Measurements from ENCODE around the gene KBTBD13.
"Not testable (repeated sequence)": the region's sequence is repeated elsewhere in the genome, so short reads cannot be mapped to it uniquely, and the experiment has no call there.

KBTBD13 gene

GRCh38 chr15:65091946-65092770 is 15.6 kb downstream of the KBTBD13 start:
- H3K79me2 ChIP-seq (ENCODE audit: insufficient read depth, low read length): no peaks in the 10 kb centered on the region
- TF ChIP-seq CTCF (conservative IDR thresholded peaks at IDR 0.05; ENCODE audit: low read length) (no peak), EZH2phosphoT487 (IDR thresholded peaks at IDR 0.05; ENCODE audit: borderline replicate concordance) (no peak)

GRCh38 chr15:65092911-65093792 is 16.6 kb downstream of the KBTBD13 start:
- H3K4me2 ChIP-seq (ENCODE audit: low read depth, low read length, poor library complexity, severe bottlenecking): no peak overlapping the region
- no peaks in the 10 kb centered on the region for H3F3A ChIP-seq (ENCODE audit: low read depth)
- H3K9me3 ChIP-seq (ENCODE audit: insufficient read depth, low read depth, low read length): no peaks in the 10 kb centered on the region
- no peaks in the 10 kb centered on the region for H3K79me2 ChIP-seq (ENCODE audit: insufficient read depth, low read length)
- no peaks in the 10 kb centered on the region for H3K4me1 ChIP-seq (ENCODE audit: insufficient read depth, low read length, poor library complexity, severe bottlenecking)
- H3K4me3 ChIP-seq (ENCODE audit: low read length, poor library complexity, severe bottlenecking): no peak overlapping the region
- no peak overlapping the region for H2AFZ ChIP-seq (ENCODE audit: low read length)
- no peak overlapping the region for H3K9ac ChIP-seq (ENCODE audit: low read depth, low read length, poor library complexity, severe bottlenecking)
- no peaks in the 10 kb centered on the region for H3K27me3 ChIP-seq (ENCODE audit: insufficient read depth, low read length, poor library complexity, severe bottlenecking)
- no peak for TF ChIP-seq CTCF (conservative IDR thresholded peaks at IDR 0.05; ENCODE audit: low read length)
- TF ChIP-seq EZH2phosphoT487 (IDR thresholded peaks at IDR 0.05; ENCODE audit: borderline replicate concordance): no peak
- no peaks in the 10 kb centered on the region for H3K36me3 ChIP-seq (ENCODE audit: insufficient read depth, low read length)
- H4K20me1 ChIP-seq (ENCODE audit: insufficient read depth, low read length, poor library complexity, severe bottlenecking): no peaks in the 10 kb centered on the region
- no peaks in the 10 kb centered on the region for H3K9me2 ChIP-seq (replicated peaks; ENCODE audit: low read depth, low read length)

More at GRCh38 chr15:65091946-65092770, 15.6 kb downstream of the KBTBD13 start:
- Histone ChIP-seq H3K9ac (ENCODE audit: low read depth, low read length, poor library complexity, severe bottlenecking) (no peak overlapping the region), H3K9me2 (replicated peaks; ENCODE audit: low read depth, low read length) (no peaks in the 10 kb centered on the region), H3K4me2 (ENCODE audit: low read depth, low read length, poor library complexity, severe bottlenecking) (no peak overlapping the region), H3K4me1 (ENCODE audit: insufficient read depth, low read length, poor library complexity, severe bottlenecking) (no peaks in the 10 kb centered on the region), H3K4me3 (ENCODE audit: low read length, poor library complexity, severe bottlenecking) (no peak overlapping the region), H4K20me1 (ENCODE audit: insufficient read depth, low read length, poor library complexity, severe bottlenecking) (no peaks in the 10 kb centered on the region), H3K36me3 (ENCODE audit: insufficient read depth, low read length) (no peaks in the 10 kb centered on the region), H3F3A (ENCODE audit: low read depth) (no peaks in the 10 kb centered on the region), H3K9me3 (ENCODE audit: insufficient read depth, low read depth, low read length) (no peaks in the 10 kb centered on the region), H3K27me3 (ENCODE audit: insufficient read depth, low read length, poor library complexity, severe bottlenecking) (no peaks in the 10 kb centered on the region), H2AFZ (ENCODE audit: low read length) (no peak overlapping the region)

- H3K4me1 ChIP-seq (ENCODE audit: insufficient read depth, low read length, poor library complexity, severe bottlenecking); H3K9ac ChIP-seq (ENCODE audit: low read depth, low read length, poor library complexity, severe bottlenecking); H3K9me3 ChIP-seq (ENCODE audit: insufficient read depth, low read depth, low read length); H3K79me2 ChIP-seq (ENCODE audit: insufficient read depth, low read length); H3K9me2 ChIP-seq (replicated peaks; ENCODE audit: low read depth, low read length); H3K36me3 ChIP-seq (ENCODE audit: insufficient read depth, low read length); H3K4me3 ChIP-seq (ENCODE audit: low read length, poor library complexity, severe bottlenecking); H3K27me3 ChIP-seq (ENCODE audit: insufficient read depth, low read length, poor library complexity, severe bottlenecking); H4K20me1 ChIP-seq (ENCODE audit: insufficient read depth, low read length, poor library complexity, severe bottlenecking); H3F3A ChIP-seq (ENCODE audit: low read depth); H2AFZ ChIP-seq (ENCODE audit: low read length); H3K4me2 ChIP-seq (ENCODE audit: low read depth, low read length, poor library complexity, severe bottlenecking): not testable (repeated sequence)
These were observed 17.2 kb downstream of the KBTBD13 start for GRCh38 chr15:65093793-65094170.
